ENCODE data around the gene CHCHD4.

The CHCHD4 gene

DNA sequence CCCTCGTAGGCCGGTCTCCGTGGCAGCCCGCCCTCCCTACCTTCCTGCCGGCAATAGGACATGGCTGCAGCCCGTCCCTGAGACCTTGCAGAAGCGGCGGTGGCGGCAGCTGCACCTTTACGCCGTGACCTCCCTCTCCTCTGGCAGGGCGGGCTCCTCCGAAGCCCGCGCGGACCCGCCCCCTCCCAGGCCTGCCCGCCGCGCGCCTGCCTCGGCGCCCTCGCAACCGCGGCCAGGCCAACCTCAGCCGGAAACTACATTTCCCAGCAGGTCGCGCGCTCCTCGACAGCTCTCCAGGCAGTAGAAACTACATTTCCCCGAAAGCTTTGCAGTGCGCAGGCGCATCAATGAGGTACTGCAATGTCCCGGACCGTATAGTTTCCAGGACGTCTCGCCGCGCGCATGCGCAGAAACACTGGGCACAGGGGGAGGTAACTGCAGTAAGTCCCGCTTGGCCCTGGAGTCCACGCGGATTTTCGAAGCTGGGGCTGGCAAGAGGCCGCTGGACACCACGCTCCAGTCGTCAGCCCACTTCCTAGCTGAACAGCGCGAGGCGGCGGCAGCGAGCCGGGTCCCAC is at the start of gene CHCHD4, which contains the start of gene TMEM43:
Gene CHCHD4 (minus strand): TSS at position 256 of the 578 bp plus-strand sequence. CDS start 194 bp downstream, at position 62.
Gene TMEM43 (plus strand): TSS at position 438 of the 578 bp plus-strand sequence. CDS start 142 bp downstream, outside the sequence.
- FAIRE-seq = no peak

DNA sequence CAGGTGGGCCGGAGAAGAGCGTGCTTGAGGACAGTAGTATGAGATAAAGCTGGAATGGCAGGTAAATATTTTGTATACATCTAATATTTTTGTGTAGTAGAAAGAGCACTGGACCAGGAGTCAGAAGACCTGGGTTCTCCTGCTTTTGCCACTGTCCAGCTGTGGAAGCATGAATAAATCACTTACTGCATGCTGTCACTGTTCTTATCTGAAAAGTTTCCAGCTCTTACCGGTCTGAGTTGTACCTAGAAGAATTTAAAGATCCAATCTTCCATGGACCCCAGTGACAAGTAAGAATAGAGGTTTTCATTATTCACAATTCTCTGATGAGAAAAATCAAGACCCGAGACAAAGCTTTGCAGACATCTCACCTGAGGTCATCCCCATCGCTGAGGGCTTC is 47.8 kb upstream of the CHCHD4 start:
- no peak for FAIRE-seq

DNA sequence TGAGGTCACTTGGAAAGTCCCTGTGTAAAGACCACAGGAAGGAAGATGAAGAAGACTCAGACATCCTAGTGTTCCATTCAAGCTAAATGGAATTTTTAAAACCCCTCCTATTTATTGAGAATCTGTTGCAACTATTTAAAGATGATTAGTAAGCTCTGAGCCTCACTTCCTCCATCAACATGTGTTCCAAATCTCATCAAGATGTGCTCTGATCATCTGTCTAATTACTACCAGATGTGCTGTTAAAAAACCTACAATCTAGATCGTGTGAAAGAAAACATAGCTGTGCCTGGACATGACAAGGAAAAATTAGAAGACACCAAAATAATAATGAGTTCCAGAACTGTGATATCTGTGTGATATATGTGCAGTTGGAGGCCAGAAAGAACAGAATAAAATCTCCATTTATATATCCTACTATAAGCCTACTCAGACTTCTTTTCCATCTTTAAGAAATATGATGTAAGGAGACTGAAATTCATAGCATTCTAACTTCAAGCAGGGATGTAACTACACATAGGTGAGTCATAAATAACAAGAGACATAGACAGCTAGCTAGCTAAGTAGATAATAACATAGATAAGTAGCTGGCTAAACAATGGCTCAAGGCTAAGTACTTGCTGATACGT is 46.0 kb upstream of the CHCHD4 start:
- FAIRE-seq = no peak

DNA sequence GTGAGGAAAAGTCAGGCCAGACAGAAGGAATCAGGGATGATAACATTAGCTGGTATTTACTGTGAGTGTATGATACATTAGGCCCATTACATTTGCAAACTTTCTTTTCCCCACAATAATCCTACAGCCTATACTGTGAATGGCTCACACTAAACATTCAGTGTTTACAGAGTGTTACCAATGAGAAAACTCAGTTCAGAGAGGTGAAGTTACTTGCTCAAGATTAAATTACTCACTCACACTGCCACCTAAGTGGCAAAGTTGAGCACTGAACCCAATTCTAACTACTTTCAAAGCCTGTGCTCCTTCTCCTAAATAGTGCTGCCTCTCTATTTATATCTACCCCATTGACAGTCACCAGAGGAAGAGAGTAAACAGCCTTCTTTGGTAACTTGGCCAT is 45.2 kb upstream of the CHCHD4 start:
- no peak for FAIRE-seq

DNA sequence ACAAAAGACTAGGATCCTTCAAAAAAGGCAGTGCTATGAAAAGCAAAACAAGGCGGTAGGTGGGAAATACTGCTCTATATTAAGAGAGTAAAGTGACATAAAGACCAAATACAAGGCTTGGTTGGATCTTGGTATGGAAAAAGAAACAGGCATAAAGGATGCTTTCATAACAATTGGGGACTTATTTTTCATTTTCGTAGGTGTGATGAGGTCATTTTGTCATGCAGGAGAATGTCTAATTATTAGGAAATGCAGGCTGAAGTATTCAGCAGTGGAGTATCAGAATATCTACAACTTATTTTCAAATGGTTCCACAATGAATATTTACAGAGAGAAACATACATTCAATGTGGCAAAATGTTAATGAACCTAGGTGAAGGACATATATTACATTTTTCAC is 44.8 kb upstream of the CHCHD4 start:
- FAIRE-seq = no peak

DNA sequence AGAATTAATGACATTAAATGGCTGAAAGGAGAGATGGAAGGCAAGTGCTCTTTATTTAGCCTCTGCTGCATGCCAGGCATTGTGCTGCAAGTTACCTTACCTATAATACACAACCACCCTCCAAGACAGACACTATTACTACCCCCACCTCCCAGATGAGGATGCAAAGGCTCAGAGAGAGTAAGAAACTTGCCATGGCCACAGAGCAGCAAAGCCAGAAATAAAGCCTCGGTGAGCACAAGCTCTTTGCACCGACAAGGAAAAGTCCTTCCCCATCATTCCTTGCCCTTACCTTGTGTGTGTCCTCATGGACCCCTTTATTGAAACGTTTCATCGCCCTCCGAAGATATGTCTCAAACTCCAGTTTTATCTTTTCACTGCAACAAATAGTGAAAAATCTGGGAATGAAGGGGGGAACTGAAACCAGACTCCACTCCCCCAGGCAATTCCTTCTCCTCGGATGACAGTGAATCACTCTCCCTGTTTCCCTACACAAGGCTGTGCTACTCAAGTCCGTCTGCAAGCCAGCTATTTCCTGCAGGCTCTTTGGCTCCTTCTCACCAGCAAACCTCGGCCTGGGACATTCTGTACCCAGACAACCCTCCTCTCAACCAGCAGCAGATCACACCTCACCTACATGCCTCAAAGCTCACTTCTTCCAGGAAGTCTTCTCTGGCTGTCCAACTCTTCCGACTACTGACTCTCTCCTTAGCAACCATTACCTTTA is 42.4 kb upstream of the CHCHD4 start:
- FAIRE-seq = no peak

DNA sequence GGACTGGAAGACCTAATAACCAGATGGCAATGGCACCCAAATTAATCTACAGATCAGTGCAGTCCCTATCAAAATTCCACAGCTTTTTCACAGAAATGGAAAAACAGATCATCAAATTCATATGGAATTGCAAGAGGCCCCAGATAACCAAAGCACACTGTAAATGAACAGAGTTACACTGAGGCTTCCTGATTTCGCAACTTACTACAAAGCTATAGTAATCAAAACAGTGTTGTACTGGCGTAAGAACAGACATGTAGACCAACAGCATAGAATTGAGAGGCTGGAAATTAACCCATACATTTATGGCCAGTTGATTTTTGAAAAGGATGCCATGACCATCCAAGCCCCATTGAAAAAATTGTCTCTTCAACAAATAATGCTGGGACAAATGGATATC is 37.5 kb upstream of the CHCHD4 start:
- no peak for FAIRE-seq

DNA sequence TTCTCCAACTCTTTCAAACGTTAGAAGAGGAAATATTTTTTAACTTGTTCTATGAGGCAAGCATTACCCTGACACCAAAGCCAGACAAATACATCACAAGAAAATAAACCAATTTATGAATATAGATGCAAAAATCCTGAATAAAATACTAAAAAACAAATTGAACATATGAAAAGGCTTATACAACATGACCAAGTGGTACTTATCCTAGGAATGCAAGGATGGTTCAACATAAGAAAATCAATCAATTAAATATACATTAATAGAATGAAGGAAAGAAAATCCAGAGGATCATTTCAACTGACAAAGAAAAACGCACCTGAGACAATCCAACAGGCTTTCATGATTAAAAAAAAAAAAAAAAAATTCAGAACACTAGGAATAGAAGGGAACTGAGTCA is 36.6 kb upstream of the CHCHD4 start:
- no peak for FAIRE-seq

DNA sequence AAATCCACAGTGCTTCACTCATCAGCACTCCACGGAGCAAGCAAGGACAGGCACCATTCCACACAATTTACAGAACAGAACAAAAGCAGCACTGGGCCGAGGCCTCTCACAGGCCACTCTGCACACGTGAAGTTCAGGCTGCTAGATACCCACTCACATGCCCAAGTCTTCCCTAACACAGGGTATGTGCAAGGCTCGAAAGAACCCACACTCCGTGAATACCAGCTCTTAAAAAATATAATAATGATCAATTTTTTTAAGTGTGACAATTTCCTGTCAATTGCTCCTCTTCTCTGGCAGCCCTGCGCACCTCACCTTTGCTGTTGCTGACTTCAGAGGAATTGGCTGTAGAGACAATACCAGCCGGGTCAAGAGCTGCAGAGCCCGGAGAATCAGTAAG is 34.8 kb upstream of the CHCHD4 start:
- no peak for FAIRE-seq

DNA sequence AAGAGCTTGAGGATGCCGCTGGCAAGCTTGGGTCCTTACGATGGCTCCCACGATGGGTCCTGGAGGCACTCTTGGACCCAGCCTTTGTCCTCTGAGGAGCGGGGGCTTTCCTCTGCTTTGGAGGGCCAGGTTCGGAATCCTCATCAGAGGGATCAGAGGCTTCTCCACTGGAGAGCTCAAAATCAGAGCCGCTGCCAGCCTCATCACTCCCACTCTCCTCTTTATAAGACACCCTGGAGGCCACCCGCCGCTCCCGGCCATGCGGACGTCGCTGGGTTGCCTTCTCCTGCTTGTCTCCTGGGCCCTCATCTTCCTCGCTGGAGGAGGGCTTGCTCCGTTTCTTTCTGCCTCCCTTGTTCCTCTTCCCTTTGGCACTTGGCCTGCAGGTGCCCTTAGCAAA is 33.7 kb upstream of the CHCHD4 start:
- FAIRE-seq = no peak

DNA sequence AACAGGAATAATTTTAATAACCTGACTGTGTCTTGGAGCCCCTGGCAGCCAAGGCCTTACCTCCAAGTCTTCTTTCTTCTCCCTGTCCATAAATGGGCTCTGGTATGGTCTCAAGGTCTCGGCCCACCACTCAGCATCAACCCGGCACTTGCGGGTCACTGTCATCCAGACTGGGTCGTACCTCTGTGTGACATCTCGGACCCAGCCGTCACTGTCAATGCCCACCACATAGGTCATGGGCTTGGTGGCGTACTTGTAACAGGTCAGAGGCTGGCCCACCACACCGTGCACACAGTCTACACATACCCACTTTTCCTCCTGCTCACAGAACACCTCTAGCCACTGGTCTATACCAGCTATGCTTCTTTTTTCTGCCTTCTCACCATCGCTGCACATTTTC is 33.3 kb upstream of the CHCHD4 start:
- no peak for FAIRE-seq

DNA sequence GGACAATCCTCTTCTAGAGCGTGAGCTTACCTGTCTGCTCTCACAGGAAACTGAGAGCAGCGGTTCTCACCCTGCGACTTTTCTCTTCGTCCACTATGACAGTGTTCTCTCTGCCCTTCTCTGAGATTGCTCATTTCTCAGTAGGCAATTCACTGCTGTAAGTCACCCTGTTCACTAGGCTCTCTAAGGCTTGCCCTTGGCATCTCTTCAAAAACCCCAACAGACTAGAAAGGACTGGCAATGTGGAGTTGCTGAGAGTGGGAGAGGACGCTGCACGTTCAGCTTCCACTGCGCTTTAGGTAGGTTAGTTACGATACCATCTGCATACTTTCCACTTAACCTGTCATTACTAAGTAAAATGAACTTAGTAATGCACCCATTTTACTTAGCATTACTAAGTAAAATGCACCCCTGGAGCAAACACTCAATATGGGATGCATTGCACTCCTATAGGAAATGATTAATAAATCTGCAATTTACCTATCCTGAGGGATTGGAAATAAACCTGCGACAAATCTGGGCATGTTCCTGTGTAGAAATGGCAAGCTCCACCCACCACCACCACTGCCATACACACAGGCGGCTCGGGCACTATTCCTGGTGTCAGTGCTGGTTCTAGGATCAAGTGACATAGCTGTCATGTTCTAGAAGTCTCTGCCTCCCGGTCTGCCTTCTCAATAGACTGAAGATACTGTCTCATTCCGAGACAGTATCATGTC is 32.3 kb upstream of the CHCHD4 start:
- no peak for FAIRE-seq

DNA sequence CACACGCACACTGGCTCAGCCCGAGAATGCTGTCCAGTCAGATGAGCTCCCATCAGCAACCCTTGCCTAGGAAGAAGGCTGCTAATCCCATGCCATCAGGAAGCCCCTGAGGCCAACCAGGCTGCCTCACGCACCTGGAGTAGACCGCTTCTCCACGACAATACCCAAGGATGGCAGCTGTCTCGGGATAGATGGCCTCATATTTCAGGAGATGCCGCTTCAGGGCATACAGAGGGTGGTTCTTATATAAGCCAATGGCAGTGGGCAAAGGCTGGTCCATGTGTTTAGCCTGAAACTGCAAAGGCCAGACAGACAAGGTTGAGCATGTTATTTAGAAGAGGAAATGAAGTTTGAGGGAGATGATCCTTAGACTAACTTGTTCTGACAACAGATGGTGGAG is 31.5 kb upstream of the CHCHD4 start:
- FAIRE-seq = no peak

DNA sequence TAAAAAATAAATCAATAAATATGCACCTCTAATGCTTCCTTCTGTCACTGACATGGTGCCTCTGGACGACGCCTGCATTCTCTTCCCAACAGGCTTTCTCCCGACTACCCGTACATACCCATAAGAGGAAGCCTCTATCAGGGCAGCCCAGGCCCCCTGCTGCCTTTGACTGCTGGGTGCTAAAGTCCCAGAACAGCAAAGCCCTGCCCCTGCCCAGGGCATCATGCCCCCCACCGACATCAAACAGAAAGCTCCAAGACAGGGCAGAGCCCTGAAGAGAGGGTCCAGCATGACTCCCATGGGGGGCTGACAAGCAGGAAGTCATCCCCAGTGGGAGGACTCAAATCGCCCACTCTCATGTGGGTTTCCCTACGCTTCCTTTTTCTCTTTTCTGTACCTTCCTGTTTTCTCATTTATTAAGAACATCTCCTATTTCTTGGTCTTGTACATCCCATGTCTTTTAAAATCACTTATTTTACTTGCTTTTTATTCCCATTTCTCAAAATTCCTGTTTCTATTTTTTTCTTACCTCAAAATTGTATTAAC is 30.3 kb upstream of the CHCHD4 start:
- no peak for FAIRE-seq

DNA sequence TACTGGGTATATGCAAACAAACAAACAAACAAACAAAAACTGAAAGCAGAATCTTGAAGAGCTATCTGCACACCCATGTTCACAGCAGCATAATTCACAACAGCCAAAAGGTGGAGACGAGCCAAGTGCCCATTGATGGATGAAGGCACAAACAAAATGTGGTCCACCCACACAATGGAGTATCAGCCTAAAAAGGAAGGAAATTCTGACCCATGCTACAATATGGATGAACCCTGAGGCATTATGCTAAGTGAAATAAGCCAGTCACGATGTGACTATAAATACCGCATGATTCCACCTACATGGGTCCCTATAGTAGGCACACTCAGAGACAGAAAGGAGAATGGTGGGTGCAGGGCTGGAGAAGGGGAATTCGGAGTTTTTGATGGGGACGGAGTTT is 29.6 kb upstream of the CHCHD4 start:
- no peak for FAIRE-seq

DNA sequence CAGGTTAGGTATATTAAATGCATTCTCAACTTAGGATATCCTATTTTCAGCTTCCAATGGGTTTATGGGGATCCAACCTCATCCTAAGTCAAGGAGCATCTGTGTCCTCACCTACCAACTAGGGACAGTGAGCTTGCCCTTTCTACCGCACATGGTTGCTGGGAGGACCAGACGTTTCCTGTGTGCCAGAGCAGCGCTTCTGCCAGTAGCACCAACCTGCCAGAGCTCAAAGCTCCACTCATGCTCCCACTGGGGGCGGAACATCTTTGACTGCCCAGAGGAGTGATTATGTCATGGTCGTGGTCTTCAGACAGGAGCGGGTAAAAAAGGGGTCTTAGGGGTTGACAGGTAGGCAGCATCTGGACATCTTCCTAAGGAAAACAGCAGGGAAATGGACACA is 29.0 kb upstream of the CHCHD4 start:
- FAIRE-seq = no peak

DNA sequence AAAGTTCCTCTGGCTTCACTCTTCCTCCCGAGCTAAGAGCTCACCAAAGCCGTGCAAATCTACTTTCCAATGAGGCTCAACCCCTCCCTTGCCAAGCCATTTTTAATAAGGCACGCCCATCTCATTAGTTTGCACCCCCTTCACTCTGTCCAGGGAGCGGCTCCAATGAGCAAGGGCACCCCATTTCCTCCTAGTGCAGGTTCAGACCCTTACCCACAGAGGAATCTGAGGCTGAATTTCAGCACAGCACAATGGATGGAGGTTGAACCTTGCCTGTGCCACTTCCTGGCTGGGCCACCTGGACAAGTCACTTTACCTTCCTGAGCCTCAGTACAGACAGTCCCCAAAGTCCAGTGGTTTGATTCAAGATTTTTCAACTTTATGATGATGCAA is 28.3 kb upstream of the CHCHD4 start:
- FAIRE-seq = no peak

DNA sequence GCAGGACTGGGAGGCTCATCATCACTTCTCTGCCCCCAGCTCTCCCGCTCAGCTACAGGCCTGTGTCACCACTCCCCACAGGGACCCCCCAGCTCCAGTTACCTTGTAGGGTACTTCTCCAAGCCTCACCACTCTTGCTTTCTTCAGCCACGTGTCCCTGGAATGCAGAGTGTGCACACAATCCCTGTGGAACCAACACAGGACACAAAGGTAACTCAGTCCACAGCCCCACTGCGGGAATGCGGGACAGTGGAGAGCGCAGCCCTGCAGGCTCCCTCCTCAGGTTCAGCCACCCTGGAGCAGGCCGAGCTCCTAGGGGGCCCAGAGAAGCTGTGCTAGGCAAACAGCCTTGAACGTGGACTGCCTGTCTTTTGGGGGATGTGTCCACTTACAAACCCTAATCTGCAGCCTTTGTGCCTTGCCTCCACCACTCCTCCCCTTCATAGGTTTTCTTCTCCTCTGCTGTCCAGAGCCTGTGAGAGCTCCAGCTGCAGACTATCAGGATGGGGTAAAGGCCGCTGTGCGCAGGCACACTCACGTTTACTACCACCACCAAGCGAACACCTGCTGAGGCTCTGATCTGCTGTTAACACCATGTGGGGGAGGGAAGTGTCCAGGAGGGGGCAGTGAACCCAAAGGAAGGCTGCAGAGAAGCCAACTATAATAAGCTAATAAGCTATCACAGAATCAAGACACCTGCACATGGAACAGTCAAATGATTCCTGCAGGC is 27.7 kb upstream of the CHCHD4 start:
- no peak for FAIRE-seq

DNA sequence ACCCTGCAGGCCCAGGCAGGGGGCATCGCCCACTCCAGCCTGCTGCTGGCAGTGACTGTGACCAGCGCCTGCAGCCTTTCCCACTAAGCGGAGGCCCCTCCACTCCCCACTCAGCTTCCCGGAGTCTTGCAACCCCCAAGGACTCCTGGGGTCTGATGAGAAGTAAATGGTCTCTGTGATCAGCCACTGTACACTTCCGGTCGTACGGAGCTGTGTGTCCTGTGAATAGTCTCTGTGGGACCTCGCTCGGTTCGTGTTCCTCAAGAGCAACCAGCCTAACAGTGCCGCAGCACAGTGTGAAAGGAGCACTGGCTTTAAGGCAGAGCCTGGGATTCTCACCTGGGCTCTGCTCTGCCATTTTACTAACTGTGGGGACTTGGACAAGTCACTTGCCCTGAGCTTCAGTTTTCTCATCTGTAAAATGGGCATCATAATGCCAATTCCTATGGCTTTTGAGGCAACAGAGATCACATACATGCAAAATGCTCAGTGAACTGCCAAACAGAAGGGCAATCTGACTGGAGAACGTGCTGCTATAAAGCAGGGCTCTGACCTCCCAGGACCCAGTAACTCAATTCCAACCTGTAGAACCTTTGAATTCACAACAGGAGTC is 26.9 kb upstream of the CHCHD4 start:
- no peak for FAIRE-seq

DNA sequence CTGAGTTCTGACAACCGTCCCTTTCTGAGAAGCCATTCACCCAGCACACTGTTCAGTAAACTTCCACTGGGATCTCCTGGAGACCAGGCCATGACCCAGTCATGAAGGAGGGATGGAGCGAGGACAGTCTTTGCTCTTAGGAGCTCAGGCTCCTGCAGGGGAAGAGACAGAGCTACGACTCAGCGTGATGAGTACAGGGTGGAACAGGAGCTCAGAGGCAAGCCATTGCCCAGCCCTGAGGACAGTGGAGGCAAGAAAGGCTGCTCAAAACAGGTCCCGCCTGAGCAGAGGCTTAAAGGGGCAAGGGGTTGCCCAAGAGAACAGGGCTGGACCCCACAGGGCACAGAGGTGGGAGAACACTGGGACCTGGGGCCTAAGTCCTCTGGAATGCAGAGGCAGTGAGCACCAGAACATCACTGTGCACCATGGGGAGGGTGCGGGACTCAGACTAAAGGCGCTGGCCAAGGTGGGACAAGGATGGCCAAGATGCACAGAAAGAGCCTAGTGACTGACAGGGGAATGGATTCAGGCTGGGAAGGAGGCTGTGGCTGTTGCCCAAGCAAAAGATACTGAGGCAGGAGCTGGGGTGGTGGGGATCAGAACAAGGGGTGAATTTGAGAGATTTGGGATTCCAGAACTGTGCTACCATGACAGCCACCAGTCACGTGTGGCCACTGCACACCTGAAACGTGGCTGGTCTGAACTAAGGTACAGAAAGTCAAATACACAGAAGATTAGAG is 26.0 kb upstream of the CHCHD4 start:
- no peak for FAIRE-seq

DNA sequence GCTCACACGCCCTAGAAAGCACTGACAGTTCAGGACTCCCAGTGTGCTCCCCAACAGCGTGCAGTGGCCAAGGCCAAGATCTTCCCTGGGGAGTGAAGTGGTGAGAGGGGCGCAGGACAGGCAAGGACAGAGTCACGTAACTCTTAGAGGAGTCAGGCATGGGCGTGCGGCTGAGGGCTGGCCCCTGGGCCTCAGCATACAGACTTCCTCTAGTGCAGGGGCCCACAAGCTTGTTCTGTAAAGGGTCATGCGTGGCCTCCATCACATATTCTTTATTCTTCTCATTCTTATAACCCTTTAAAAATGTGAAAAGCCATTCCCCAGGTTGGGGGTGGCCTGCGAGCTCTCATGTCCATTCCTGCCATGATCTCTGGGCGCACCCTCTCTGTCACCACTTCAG is 25.4 kb upstream of the CHCHD4 start:
- FAIRE-seq = no peak

Measured in islet of Langerhans (tissue), 1 donor.